PC-3 (cell line): Measurements from ENCODE around the gene FAM72A. TPM values are rescaled to one million over a fixed set of nuclear protein-coding genes. Genes with fewer than 3 reads are reported as not detected.
"Not testable (repeated sequence)": the region's sequence is repeated elsewhere in the genome, so short reads cannot be mapped to it uniquely, and the experiment has no call there.

Source experiments
- ATAC-seq: fragments of 200-7000 bp; cut with Tn5 transposase; 2 replicates; pipeline ENCODE4 v1.9.1; 2020; ENCODE audit warnings: mild to moderate bottlenecking, moderate library complexity
- BruUV-seq: library from RNA; stranded (reverse); fragments of 400-500 nt; replicated peaks from 2 replicates; lab custom pipeline; 2021; lab: Mats Ljungman, UMichigan
- CTCF ChIA-PET: fragments of 300-600 bp; sonication (Branson Sonifier 250); formaldehyde crosslinking; loops from one replicate; lab custom pipeline; 2022; ENCODE audit warnings: antibody characterized with exemption; lab: Charles Lee
- POLR2A ChIA-PET: fragments of 300-600 bp; sonication (Branson Sonifier 250); formaldehyde crosslinking; loops from one replicate; lab custom pipeline; 2022; ENCODE audit warnings: antibody characterized with exemption; ENCODE audit not compliant: unreplicated experiment; lab: Charles Lee
- DNase-seq: peaks from one replicate; pipeline ENCODE4 v3.0.0-alpha.2; 2015
- H2AFZ ChIP-seq: fragments of 300-600 bp; sonication (generic); 2 replicates; pipeline ENCODE4 v1.6.0; 2016; ENCODE audit warnings: antibody characterized with exemption, low read length
- H3F3A ChIP-seq: fragments of 300-600 bp; sonication (generic); one replicate; pipeline ENCODE4 v1.6.0; 2017; ENCODE audit warnings: antibody characterized with exemption, low read length, control low read depth, mild to moderate bottlenecking; ENCODE audit not compliant: unreplicated experiment
- H3K27ac ChIP-seq: fragments of 300-600 bp; sonication (generic); 2 replicates; pipeline ENCODE4 v1.5.1; 2016; ENCODE audit warnings: mild to moderate bottlenecking, low read length
- H3K27me3 ChIP-seq: fragments of 300-600 bp; sonication (generic); 2 replicates; pipeline ENCODE4 v1.6.1; 2016; ENCODE audit warnings: low read length, mixed read lengths
- H3K36me3 ChIP-seq: fragments of 300-600 bp; sonication (generic); 2 replicates; pipeline ENCODE4 v1.6.1; 2016; ENCODE audit warnings: low read depth, mixed run types, low read length, mixed read lengths
- H3K4me1 ChIP-seq: fragments of 300-600 bp; sonication (generic); 2 replicates; pipeline ENCODE4 v1.5.1; 2016; ENCODE audit warnings: low read length; ENCODE audit not compliant: insufficient read depth
- H3K4me2 ChIP-seq: fragments of 300-600 bp; sonication (generic); 2 replicates; pipeline ENCODE4 v1.6.0; 2016; ENCODE audit warnings: low read length
- H3K4me3 ChIP-seq: fragments of 300-600 bp; sonication (generic); 2 replicates; pipeline ENCODE4 v1.5.1; 2016; ENCODE audit warnings: mild to moderate bottlenecking, low read length, mixed read lengths
- H3K79me2 ChIP-seq: fragments of 300-600 bp; sonication (generic); 2 replicates; pipeline ENCODE4 v1.6.1; 2017; ENCODE audit warnings: low read length, mixed read lengths
- H3K9ac ChIP-seq: fragments of 300-600 bp; sonication (generic); 2 replicates; pipeline ENCODE4 v1.6.0; 2016; ENCODE audit warnings: mild to moderate bottlenecking, low read length
- H3K9me2 ChIP-seq: fragments of 300-600 bp; sonication (generic); replicated peaks from 2 replicates; pipeline ENCODE4 v1.6.1; 2016; ENCODE audit warnings: mixed run types, low read length, mixed read lengths
- H3K9me3 ChIP-seq: fragments of 300-600 bp; sonication (generic); 2 replicates; pipeline ENCODE4 v1.6.1; 2016; ENCODE audit warnings: low read length, mixed read lengths
- H4K20me1 ChIP-seq: fragments of 300-600 bp; sonication (generic); 2 replicates; pipeline ENCODE4 v1.6.1; 2016; ENCODE audit warnings: low read length, mixed read lengths
- CTCF ChIP-seq: fragments of 300-600 bp; sonication (generic); conservative IDR thresholded peaks from 2 replicates; pipeline ENCODE4 v1.5.1; 2017; ENCODE audit warnings: antibody characterized with exemption, low read depth, mild to moderate bottlenecking, low read length
- intact Hi-C: fragments of 100-400 bp; cut with micrococcal nuclease; formaldehyde crosslinking; loops from 2 replicates; pipeline ENCODE4 v1.9.0; 2023
- total RNA-seq: library from RNA; depleted of rRNA; stranded (reverse); fragments of >200 nt; gene quantifications from 2 replicates; pipeline ENCODE4 v1.2.3, GENCODE V29; 2014

FAM72A gene
- total RNA-seq, 1 experiment from 2014 or later = 20.2 TPM

- H3K9me3 ChIP-seq, CTCF ChIA-PET, H3K27me3 ChIP-seq, BruUV-seq, H3K9me2 ChIP-seq, H4K20me1 ChIP-seq, H3K79me2 ChIP-seq, POLR2A ChIA-PET, H3F3A ChIP-seq, H3K9ac ChIP-seq, intact Hi-C loops, H2AFZ ChIP-seq, H3K4me3 ChIP-seq, H3K36me3 ChIP-seq: not testable (repeated sequence)
- H3K27ac ChIP-seq = peak overlapping the region; percentile 46
- H3K4me2 ChIP-seq = peak overlapping the region; percentile 13
- peak; percentile 8 for ATAC-seq
- peak; percentile 34 for TF ChIP-seq CTCF
- peak; percentile 60 for DNase-seq
- H3K4me1 ChIP-seq = peaks cover 22% of the 10 kb centered on the region
Measured at GRCh38 chr1:206175459-206176113, 27.1 kb downstream of the FAM72A start.

GRCh38 chr1:206174182-206174868, 28.3 kb downstream of the FAM72A start:
- H3K9me3 ChIP-seq, POLR2A ChIA-PET, H3K79me2 ChIP-seq, H3K4me3 ChIP-seq, H3K9me2 ChIP-seq, CTCF ChIA-PET, H3K27me3 ChIP-seq, H4K20me1 ChIP-seq, BruUV-seq, H3K36me3 ChIP-seq, H3F3A ChIP-seq, intact Hi-C loops, H3K27ac ChIP-seq, H2AFZ ChIP-seq, H3K9ac ChIP-seq, H3K4me2 ChIP-seq: not testable (repeated sequence)
- peak; percentile 59 for ATAC-seq
- peak; percentile 60 for DNase-seq
- H3K4me1 ChIP-seq = peaks cover 22% of the 10 kb centered on the region
- peak; percentile 33; the same call in 1 of the 2 replicates for TF ChIP-seq CTCF

GRCh38 chr1:206173110-206173719, 29.4 kb downstream of the FAM72A start:
- H3F3A ChIP-seq, H3K79me2 ChIP-seq, DNase-seq, CTCF ChIA-PET, ATAC-seq, H3K27ac ChIP-seq, BruUV-seq, H3K27me3 ChIP-seq, H3K9me3 ChIP-seq, intact Hi-C loops, H3K4me2 ChIP-seq, H3K4me3 ChIP-seq, H3K9me2 ChIP-seq, H3K36me3 ChIP-seq, H3K9ac ChIP-seq, POLR2A ChIA-PET, H2AFZ ChIP-seq, H4K20me1 ChIP-seq: not testable (repeated sequence)
- H3K4me1 ChIP-seq = peaks cover 17% of the 10 kb centered on the region

GRCh38 chr1:206169794-206170193, 32.8 kb downstream of the FAM72A start:
- H3K36me3 ChIP-seq, BruUV-seq, H3K4me3 ChIP-seq, H3K4me1 ChIP-seq, H3K9me3 ChIP-seq, CTCF ChIA-PET, H3K9ac ChIP-seq, ATAC-seq, H2AFZ ChIP-seq, H3F3A ChIP-seq, intact Hi-C loops, H3K4me2 ChIP-seq, DNase-seq, H3K9me2 ChIP-seq, H3K79me2 ChIP-seq, POLR2A ChIA-PET, H4K20me1 ChIP-seq, H3K27ac ChIP-seq, H3K27me3 ChIP-seq: not testable (repeated sequence)

- H3K9ac ChIP-seq, DNase-seq, H3F3A ChIP-seq, POLR2A ChIA-PET, H3K4me3 ChIP-seq, BruUV-seq, H4K20me1 ChIP-seq, CTCF ChIA-PET, H3K4me1 ChIP-seq, H3K4me2 ChIP-seq, H3K79me2 ChIP-seq, H3K9me2 ChIP-seq, H3K27ac ChIP-seq, H3K27me3 ChIP-seq, H2AFZ ChIP-seq, H3K9me3 ChIP-seq, H3K36me3 ChIP-seq, intact Hi-C loops: not testable (repeated sequence)
- ATAC-seq = peak; percentile 91
Measured at GRCh38 chr1:206167350-206168029, 35.1 kb downstream of the FAM72A start.
